Smooth muscle cell of the brain vasculature (primary cell): ENCODE measurements around the gene DEFB114.

Experiments
- DNase-seq: peaks from one replicate; pipeline ENCODE4 v3.0.0-alpha.2; 2012; ENCODE audit warnings: low read depth, low spot score

DEFB114 gene

GRCh38 chr6:49937017-49937416, 26.9 kb downstream of the DEFB114 start:
- DNase-seq = no peak

- no peak for DNase-seq
Measured at GRCh38 chr6:49935387-49935786, 28.6 kb downstream of the DEFB114 start.

- DNase-seq = no peak
Measured at GRCh38 chr6:49934770-49935169, 29.2 kb downstream of the DEFB114 start.

GRCh38 chr6:49933526-49933925, 30.4 kb downstream of the DEFB114 start:
- DNase-seq = no peak

DNA sequence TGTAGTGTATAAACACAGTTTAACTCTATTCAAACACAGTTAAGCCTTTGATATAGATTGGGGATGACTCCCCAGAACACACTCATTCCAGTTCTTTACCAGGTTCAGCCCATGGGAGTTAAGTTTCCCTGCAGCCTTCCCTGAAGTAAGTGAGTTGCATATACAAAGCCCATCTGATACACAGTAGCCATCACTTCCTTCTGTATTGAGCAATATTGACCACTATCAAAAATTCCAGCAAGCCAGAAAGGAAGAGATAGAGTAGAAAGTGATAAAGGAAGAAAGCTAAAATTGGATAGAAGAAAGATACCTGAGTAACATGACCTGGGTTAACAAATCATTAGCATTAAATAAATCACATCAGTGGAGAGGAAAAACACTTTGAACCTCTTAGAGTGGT, 34.6 kb downstream of the DEFB114 start:
- DNase-seq = no peak

DNA sequence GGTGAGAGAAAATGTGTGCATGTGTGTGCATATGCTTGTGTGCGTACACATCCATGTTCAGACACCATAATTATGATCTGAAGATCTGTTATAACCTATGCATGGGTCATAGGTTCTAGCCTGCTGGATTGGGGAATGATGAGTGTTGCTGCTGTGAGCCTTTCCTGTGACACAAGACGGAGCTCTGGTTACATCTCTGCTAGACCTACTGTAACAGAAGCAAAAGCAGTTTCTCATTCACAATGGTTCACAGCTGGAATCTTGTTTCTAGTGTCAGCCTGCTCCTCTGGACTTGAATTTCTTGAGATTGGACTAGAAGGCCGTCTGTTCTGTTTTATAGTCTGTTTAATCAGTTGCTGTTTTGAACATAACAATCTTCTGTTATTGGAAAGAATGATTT, 40.1 kb downstream of the DEFB114 start:
- DNase-seq = no peak

DNA sequence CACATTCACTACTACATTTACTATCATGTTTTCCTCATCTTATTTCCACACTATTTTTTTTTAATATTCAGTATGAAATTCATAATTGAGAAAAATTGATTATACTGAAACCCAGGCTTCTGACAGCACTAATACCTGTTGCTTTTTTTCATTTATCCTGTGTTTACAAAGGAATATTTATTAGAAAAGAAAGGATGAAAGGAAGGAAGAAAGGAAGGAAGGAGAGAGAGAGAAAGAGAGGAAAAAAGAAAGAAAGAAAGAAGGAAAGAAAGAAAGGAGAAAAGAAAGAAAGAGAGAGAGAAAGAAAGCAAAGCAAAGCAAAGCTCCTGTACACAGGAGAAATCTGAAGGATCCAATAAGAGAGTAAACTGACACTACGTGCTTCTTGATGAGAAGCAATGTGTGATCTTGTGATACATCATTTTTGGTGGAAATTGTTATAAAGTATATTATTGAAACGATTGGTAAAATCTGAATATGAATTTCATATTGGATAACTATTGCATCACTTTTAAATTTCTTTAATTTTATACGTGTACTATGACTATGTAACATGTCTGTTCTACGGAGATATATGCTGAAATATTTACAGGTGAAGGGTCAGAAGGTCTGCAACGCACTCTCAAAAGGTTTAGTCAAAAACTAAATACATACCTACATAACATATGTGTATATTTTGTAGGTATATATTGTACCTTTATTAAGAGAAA, 43.9 kb downstream of the DEFB114 start:
- no peak for DNase-seq

GRCh38 chr6:49919261-49919660, 44.7 kb downstream of the DEFB114 start:
- DNase-seq = no peak

DNA sequence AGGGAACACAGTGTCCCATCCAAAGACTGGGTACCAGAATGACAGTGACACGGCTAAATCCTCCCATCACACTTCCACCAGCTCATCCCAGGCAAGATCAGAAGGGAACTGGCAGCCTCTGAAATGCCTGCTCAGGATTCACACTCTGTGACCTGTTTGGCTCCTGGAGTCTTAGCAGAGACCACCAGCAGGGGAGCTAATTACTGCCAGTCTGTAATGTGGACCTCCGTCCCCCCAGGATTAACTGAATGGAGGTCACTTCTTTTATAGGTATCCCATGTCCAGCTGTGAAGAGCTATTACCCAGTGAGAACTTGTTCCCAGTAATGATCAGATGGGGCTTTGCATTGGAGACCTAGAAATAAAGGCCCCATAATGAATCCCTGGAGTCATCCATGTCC, 45.2 kb downstream of the DEFB114 start:
- no peak for DNase-seq

DNA sequence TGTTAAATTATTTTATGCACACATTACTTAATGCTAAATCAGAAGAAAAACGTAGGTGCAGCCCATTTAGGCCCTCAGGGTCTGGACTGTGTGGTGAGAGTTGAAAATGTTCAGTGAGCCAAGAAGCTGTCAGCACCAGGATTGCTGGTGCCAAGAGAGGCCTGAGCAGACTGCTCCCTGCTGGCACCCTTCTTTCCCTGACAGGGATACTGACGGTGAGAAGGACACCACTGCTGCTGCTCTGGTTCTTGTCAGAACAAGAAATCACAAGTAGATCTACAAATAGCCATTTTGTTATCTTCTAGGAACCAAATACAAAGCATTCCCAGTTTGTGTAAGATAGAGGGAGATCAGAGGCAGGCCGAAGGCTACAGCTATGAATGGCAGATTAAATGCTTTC, 48.9 kb downstream of the DEFB114 start:
- no peak for DNase-seq

GRCh38 chr6:49913636-49914375, 50.2 kb downstream of the DEFB114 start:
- no peak for DNase-seq

DNA sequence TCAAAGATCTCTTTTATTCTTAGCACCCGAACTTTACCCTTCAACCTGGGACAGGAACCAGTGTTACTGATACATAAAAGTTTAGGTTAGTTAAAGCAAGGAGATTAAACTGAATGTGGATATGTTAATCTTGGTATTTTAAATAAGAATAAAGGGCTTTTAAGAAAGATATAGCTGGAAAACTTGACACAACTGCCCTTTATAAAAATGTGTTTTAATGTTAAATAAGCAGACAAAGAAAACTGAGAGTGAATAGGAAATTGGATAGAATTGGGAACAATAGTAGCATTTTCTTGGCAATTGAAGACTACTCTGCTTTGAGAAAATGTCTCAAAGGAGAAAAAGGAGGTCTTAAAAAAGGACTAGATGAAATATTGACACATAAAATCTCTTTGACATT, 51.8 kb downstream of the DEFB114 start:
- no peak for DNase-seq

DNA sequence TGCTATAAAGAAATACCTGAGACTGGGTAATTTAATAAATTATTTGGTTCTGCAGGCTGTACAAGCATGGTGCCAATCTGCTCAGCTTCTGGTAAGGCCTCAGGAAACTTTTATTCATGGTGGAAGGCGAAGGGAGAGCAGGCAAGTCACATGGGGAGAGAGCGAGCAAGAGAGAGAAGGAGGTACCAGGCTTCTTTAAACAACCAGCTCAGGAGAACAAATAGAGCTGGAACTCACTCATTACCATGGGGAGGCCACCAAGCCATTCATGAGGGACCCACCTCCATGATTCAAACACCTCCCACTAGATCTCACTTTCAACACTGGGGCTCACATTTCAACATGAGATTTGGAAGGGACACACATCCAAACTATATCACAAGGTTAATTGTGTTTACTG, 52.7 kb downstream of the DEFB114 start:
- no peak for DNase-seq
